C4-2B (cell line): ENCODE data around the gene KIF19.

Experiments
- CTCF ChIP-seq: fragments of 450-650 bp; conservative IDR thresholded peaks from 2 replicates; pipeline ENCODE4 v1.5.1; 2017; ENCODE audit warnings: mild to moderate bottlenecking
- ZFX ChIP-seq: fragments of 450-650 bp; IDR thresholded peaks from 2 replicates; pipeline ENCODE4 v1.6.1; 2017

DNA sequence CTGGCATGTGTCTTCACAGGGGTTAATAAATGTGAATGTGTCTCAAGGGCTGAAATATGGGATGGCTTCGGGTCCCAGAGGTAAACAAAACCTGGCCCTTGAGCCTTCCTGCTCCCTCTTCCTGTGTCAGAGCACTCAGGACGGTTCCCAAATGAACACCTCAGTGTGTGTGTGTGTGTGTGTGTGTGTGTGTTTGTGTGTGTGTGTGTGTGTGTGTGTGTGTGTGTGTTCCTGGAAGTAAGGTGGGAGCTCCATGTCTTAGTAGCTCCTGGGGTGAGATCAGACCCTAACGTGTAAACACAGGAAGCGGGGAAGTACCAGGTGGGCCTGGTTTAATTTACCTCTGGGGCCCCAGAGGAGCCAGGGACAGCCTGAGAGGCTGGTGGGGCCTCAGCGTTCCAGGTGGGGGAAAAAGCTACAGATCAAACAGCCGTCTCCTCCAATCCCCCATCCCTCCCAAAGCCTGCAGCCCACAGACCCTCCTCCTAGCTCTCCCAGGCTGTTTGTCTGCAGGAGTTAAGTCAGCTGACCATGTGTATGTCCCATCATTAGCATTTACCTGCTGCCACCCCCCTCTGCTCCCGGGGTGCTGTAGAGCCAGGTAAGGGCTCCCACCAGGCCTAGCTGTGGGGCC, 6.1 kb downstream of the KIF19 start:
- TF ChIP-seq CTCF (no peak), ZFX (no peak)
